ENCODE data around the gene TCF23. TPM values are rescaled to one million over a fixed set of nuclear protein-coding genes. Genes with fewer than 3 reads are reported as not detected.
"Not testable (repeated sequence)": the region's sequence is repeated elsewhere in the genome, so short reads cannot be mapped to it uniquely, and the experiment has no call there.

The TCF23 gene
- total and polyA plus RNA-seq, 2 of the 8 experiments (the other 6 are each of a cell fraction or from before 2014, with no cell fraction given): 0.02 TPM; not detected in 1

- not testable (repeated sequence) for H4K5ac ChIP-seq (ENCODE audit: insufficient read length, low read depth, low read length); H3K9me3 ChIP-seq (ENCODE audit: insufficient read depth in 2 of 2, low read depth in 1 of 2, low read length in 1 of 2); FAIRE-seq; H4K20me1 ChIP-seq (replicated peaks in 1 of 2; ENCODE audit: control insufficient read depth in 1 of 2, insufficient read depth in 2 of 2, low read length in 2 of 2); H2BK12ac ChIP-seq (ENCODE audit: low read depth, low read length); H3K18ac ChIP-seq (ENCODE audit: extremely low read depth, low read length); H2BK120ac ChIP-seq (replicated peaks; ENCODE audit: low read depth, low read length); H3K27ac ChIP-seq (ENCODE audit: low read depth, low read length); H2AFZ ChIP-seq (ENCODE audit: low read length); H3K4ac ChIP-seq (replicated peaks; ENCODE audit: insufficient read length, low read depth, low read length); H3K79me2 ChIP-seq (ENCODE audit: control insufficient read depth in 1 of 2, insufficient read depth in 2 of 2, low read length in 2 of 2); H2BK15ac ChIP-seq (ENCODE audit: low read length); H3K79me1 ChIP-seq (ENCODE audit: low read depth, low read length); H3K56ac ChIP-seq (replicated peaks; ENCODE audit: insufficient read length, low read depth, low read length); H3K14ac ChIP-seq (ENCODE audit: insufficient read length); H3K4me2 ChIP-seq (ENCODE audit: insufficient read depth in 1 of 2, low read depth in 2 of 2, low read length in 2 of 2); H3K4me3 ChIP-seq (ENCODE audit: extremely low read depth in 1 of 4, insufficient read depth in 2 of 4, low read depth in 3 of 4, low read length in 4 of 4); H2AK5ac ChIP-seq (ENCODE audit: low read depth, low read length); H3K4me1 ChIP-seq (replicated peaks in 1 of 4; ENCODE audit: control insufficient read depth in 3 of 4, insufficient read depth in 4 of 4, low read length in 3 of 4); H3K9ac ChIP-seq (replicated peaks in 1 of 4; ENCODE audit: extremely low read depth in 1 of 4, low read depth in 3 of 4, low read length in 3 of 4); H4K8ac ChIP-seq (ENCODE audit: extremely low read depth, insufficient read depth, low read length); H2BK20ac ChIP-seq (ENCODE audit: low read length); H3K27me3 ChIP-seq (replicated peaks in 1 of 4; ENCODE audit: control insufficient read depth in 3 of 4, extremely low read depth in 1 of 4, insufficient read depth in 3 of 4, low read length in 3 of 4); H3K23me2 ChIP-seq (ENCODE audit: low read depth, low read length); H3K23ac ChIP-seq (ENCODE audit: insufficient read length); H4K91ac ChIP-seq (replicated peaks; ENCODE audit: insufficient read length, low read length); DNase-seq (ENCODE audit: low read depth in 1 of 2, low spot score in 2 of 2); H2BK5ac ChIP-seq (ENCODE audit: low read depth, low read length)
- CTCF ChIA-PET (ENCODE audit: partially characterized antibody): interaction anchor here (3.4 to 6.9 kb wide), 2 partner anchors 96 kb away, joined by 10 to 97 read pairs; no protein-coding TSS in a partner anchor
- POLR2A ChIA-PET (ENCODE audit: partially characterized antibody): interaction anchor here (1.4 kb wide), 1 partner anchor 106 kb away, joined by 4 read pairs; no protein-coding TSS in a partner anchor
- WGBS, 2 experiments (ENCODE audit: extremely low coverage in 1 of 2, insufficient coverage in 1 of 2, insufficient read length in 1 of 2, insufficient replicate concordance in 2 of 2, low coverage in 1 of 2, low lambda C conversion rate in 2 of 2, missing lambda C conversion rate in 1 of 2): 89% methylated on average over 3 of the region's 3 CpGs; no CpG with 5 or more reads in 1 of the 2 experiments
- H3K36me3 ChIP-seq (ENCODE audit: control insufficient read depth in 2 of 4, insufficient read depth in 4 of 4, low read length in 3 of 4): peaks cover 3 to 10% (median 8%) of the 10 kb centered on the region in 4 experiments; a peak in 5 of 8 replicates
These were observed 47.0 kb downstream of the TCF23 start for GRCh38 chr2:27195799-27196198.

- not testable (repeated sequence) for H2BK5ac ChIP-seq (ENCODE audit: low read depth, low read length); H4K91ac ChIP-seq (replicated peaks; ENCODE audit: insufficient read length, low read length); H3K23me2 ChIP-seq (ENCODE audit: low read depth, low read length); H3K18ac ChIP-seq (ENCODE audit: extremely low read depth, low read length); H3K27me3 ChIP-seq (replicated peaks in 1 of 4; ENCODE audit: control insufficient read depth in 3 of 4, extremely low read depth in 1 of 4, insufficient read depth in 3 of 4, low read length in 3 of 4); H2BK20ac ChIP-seq (ENCODE audit: low read length); H3K79me1 ChIP-seq (ENCODE audit: low read depth, low read length); H2BK120ac ChIP-seq (replicated peaks; ENCODE audit: low read depth, low read length); H2AFZ ChIP-seq (ENCODE audit: low read length); H2BK12ac ChIP-seq (ENCODE audit: low read depth, low read length); H4K20me1 ChIP-seq (replicated peaks in 1 of 2; ENCODE audit: control insufficient read depth in 1 of 2, insufficient read depth in 2 of 2, low read length in 2 of 2); H3K23ac ChIP-seq (ENCODE audit: insufficient read length); H3K4me1 ChIP-seq (replicated peaks in 1 of 4; ENCODE audit: control insufficient read depth in 3 of 4, insufficient read depth in 4 of 4, low read length in 3 of 4); H3K9ac ChIP-seq (replicated peaks in 1 of 4; ENCODE audit: extremely low read depth in 1 of 4, low read depth in 3 of 4, low read length in 3 of 4); H2BK15ac ChIP-seq (ENCODE audit: low read length); H3K14ac ChIP-seq (ENCODE audit: insufficient read length); H3K4me2 ChIP-seq (ENCODE audit: insufficient read depth in 1 of 2, low read depth in 2 of 2, low read length in 2 of 2); H3K4me3 ChIP-seq (ENCODE audit: extremely low read depth in 1 of 4, insufficient read depth in 2 of 4, low read depth in 3 of 4, low read length in 4 of 4); H3K27ac ChIP-seq (ENCODE audit: low read depth, low read length); FAIRE-seq; H3K79me2 ChIP-seq (ENCODE audit: control insufficient read depth in 1 of 2, insufficient read depth in 2 of 2, low read length in 2 of 2); DNase-seq (ENCODE audit: low read depth in 1 of 2, low spot score in 2 of 2); H4K8ac ChIP-seq (ENCODE audit: extremely low read depth, insufficient read depth, low read length); H4K5ac ChIP-seq (ENCODE audit: insufficient read length, low read depth, low read length); H3K9me3 ChIP-seq (ENCODE audit: insufficient read depth in 2 of 2, low read depth in 1 of 2, low read length in 1 of 2); H2AK5ac ChIP-seq (ENCODE audit: low read depth, low read length); H3K4ac ChIP-seq (replicated peaks; ENCODE audit: insufficient read length, low read depth, low read length); H3K56ac ChIP-seq (replicated peaks; ENCODE audit: insufficient read length, low read depth, low read length)
- ChIA-PET POLR2A (ENCODE audit: partially characterized antibody) (interaction anchor here (1.1 to 5.7 kb wide), 3 partner anchors 11 to 15 kb away, joined by 3 to 35 read pairs (median 8); partner anchors contain the start of genes ATRAID and SLC5A6), CTCF (ENCODE audit: partially characterized antibody) (interaction anchor here (1.0 to 3.4 kb wide), 3 partner anchors 39 to 171 kb away, joined by 3 to 10 read pairs (median 4); no protein-coding TSS in a partner anchor)
- H3K36me3 ChIP-seq (ENCODE audit: control insufficient read depth in 2 of 4, insufficient read depth in 4 of 4, low read length in 3 of 4): peaks cover 11 to 32% (median 26%) of the 10 kb centered on the region in 4 experiments; a peak in 7 of 8 replicates
- WGBS, 2 experiments (ENCODE audit: extremely low coverage in 1 of 2, insufficient coverage in 1 of 2, insufficient read length in 1 of 2, insufficient replicate concordance in 2 of 2, low coverage in 1 of 2, low lambda C conversion rate in 2 of 2, missing lambda C conversion rate in 1 of 2): 86% methylated on average over 3 of the region's 3 CpGs; no CpG with 5 or more reads in 1 of the 2 experiments
These were observed 49.3 kb downstream of the TCF23 start for GRCh38 chr2:27198068-27198467.
